Sigmoid colon (tissue), 4 donors: ENCODE results near the gene TRERF1.

Source experiments
- CTCF ChIP-seq, 4 experiments: fragments of 450-650 bp in 3 of 4; fragments of 200-600 bp in 1 of 4; IDR thresholded peaks; one replicate each; pipeline ENCODE4 v1.5.1; 2016 to 2019; ENCODE audit warnings: antibody characterized with exemption in 4 of 4, mild to moderate bottlenecking in 3 of 4, moderate library complexity in 2 of 4
- EP300 ChIP-seq, 4 donors: sonication (generic); formaldehyde crosslinking; IDR thresholded peaks; one replicate each; pipeline ENCODE4 v1.6.1; 2017; ENCODE audit warnings: antibody characterized with exemption in 4 of 4
- POLR2AphosphoS5 ChIP-seq, 4 donors: sonication (generic); formaldehyde crosslinking; IDR thresholded peaks; one replicate each; pipeline ENCODE4 v1.6.1; 2017; ENCODE audit warnings: antibody characterized with exemption in 4 of 4

GRCh38 chr6:42260972-42261371 lies 190.8 kb downstream of the TRERF1 start:
- TF ChIP-seq EP300 (IDR thresholded peaks at IDR 0.05) = no peak
- TF ChIP-seq CTCF (IDR thresholded peaks at IDR 0.05) = peak; percentile 22 to 60 (median 34)
- peak in 1 of 4 donors; percentile 36 for TF ChIP-seq POLR2AphosphoS5 (IDR thresholded peaks at IDR 0.05)
